H1 (cell line): ENCODE measurements around the gene CDKN1B. TPM values are rescaled to one million over a fixed set of nuclear protein-coding genes. Genes with fewer than 3 reads are reported as not detected.

ENCODE experiments used
- CTCF ChIA-PET: fragments of 300-600 bp; sonication (Branson Sonifier 250); formaldehyde crosslinking; loops from one replicate; lab custom pipeline; 2021; ENCODE audit not compliant: partially characterized antibody; lab: Charles Lee
- POLR2A ChIA-PET: fragments of 300-600 bp; sonication (Branson Sonifier 250); formaldehyde crosslinking; loops from one replicate; lab custom pipeline; 2021; ENCODE audit warnings: inconsistent platforms; ENCODE audit not compliant: partially characterized antibody; lab: Charles Lee
- DNase-seq, 2 experiments: peaks; one replicate each; pipeline versions ENCODE4 v3.0.0 to v3.0.0-alpha.2; 2010 to 2022; ENCODE audit warnings: low spot score in 2 of 2, low read depth in 1 of 2, mixed read lengths in 1 of 2
- FAIRE-seq: peaks from 2 replicates; lab custom pipeline; 2011; peaks lifted over from hg19 to GRCh38; lab: Jason Lieb, UNC
- H2AFZ ChIP-seq: 2 replicates; pipeline ENCODE4 v1.8.1; 2012; ENCODE audit warnings: low read length, inconsistent platforms
- H2AK5ac ChIP-seq: 2 replicates; pipeline ENCODE4 v1.6.1; 2013; ENCODE audit warnings: low read depth, low read length
- H2BK120ac ChIP-seq: replicated peaks from 2 replicates; pipeline ENCODE3; 2013; ENCODE audit warnings: low read depth, low read length, inconsistent platforms
- H2BK12ac ChIP-seq: 2 replicates; pipeline ENCODE4 v1.6.1; 2013; ENCODE audit warnings: low read depth, low read length
- H2BK15ac ChIP-seq: 2 replicates; pipeline ENCODE4 v1.6.1; 2013; ENCODE audit warnings: low read length
- H2BK20ac ChIP-seq: 2 replicates; pipeline ENCODE4 v1.6.1; 2013; ENCODE audit warnings: low read length
- H2BK5ac ChIP-seq: 2 replicates; pipeline ENCODE4 v1.6.1; 2013; ENCODE audit warnings: low read depth, low read length
- H3K14ac ChIP-seq: 2 replicates; pipeline ENCODE4 v1.6.1; 2013; ENCODE audit warnings: inconsistent platforms; ENCODE audit not compliant: insufficient read length
- H3K18ac ChIP-seq: 2 replicates; pipeline ENCODE4 v1.6.1; 2013; ENCODE audit warnings: low read length; ENCODE audit errors: extremely low read depth
- H3K23ac ChIP-seq: 2 replicates; pipeline ENCODE4 v1.6.1; 2013; ENCODE audit warnings: inconsistent platforms; ENCODE audit not compliant: insufficient read length
- H3K23me2 ChIP-seq: 2 replicates; pipeline ENCODE4 v1.6.1; 2013; ENCODE audit warnings: low read depth, low read length
- H3K27ac ChIP-seq: 2 replicates; pipeline ENCODE4 v1.6.1; 2011; ENCODE audit warnings: low read depth, low read length, inconsistent platforms
- H3K27me3 ChIP-seq, 4 experiments: replicated peaks in 1 of 4; 1 replicate in 1 of 4; 2 replicates in 3 of 4; pipeline versions ENCODE4 v1.6.1 to v1.8.1; 2011 to 2013; ENCODE audit warnings: low read length in 3 of 4, mild to moderate bottlenecking in 3 of 4, inconsistent platforms in 2 of 4, mixed read lengths in 2 of 4, moderate library complexity in 1 of 4; ENCODE audit not compliant: control insufficient read depth in 3 of 4, insufficient read depth in 3 of 4; ENCODE audit errors: extremely low read depth in 1 of 4
- H3K36me3 ChIP-seq, 4 experiments: 2 replicates each; pipeline versions ENCODE4 v1.6.1 to v1.8.1; 2011 to 2013; ENCODE audit warnings: mild to moderate bottlenecking in 4 of 4, low read length in 3 of 4, moderate library complexity in 2 of 4, control low read depth in 1 of 4, inconsistent platforms in 1 of 4; ENCODE audit not compliant: insufficient read depth in 4 of 4, control insufficient read depth in 2 of 4
- H3K4ac ChIP-seq: replicated peaks from 2 replicates; pipeline ENCODE3; 2013; ENCODE audit warnings: low read length, low read depth, mixed read lengths, inconsistent platforms; ENCODE audit not compliant: insufficient read length
- H3K4me1 ChIP-seq, 4 experiments: replicated peaks in 1 of 4; 1 replicate in 1 of 4; 2 replicates in 3 of 4; pipeline versions ENCODE4 v1.6.1 to v1.8.1; 2011 to 2013; ENCODE audit warnings: low read length in 3 of 4, inconsistent platforms in 2 of 4, mixed read lengths in 1 of 4; ENCODE audit not compliant: insufficient read depth in 4 of 4, control insufficient read depth in 3 of 4
- H3K4me2 ChIP-seq, 2 experiments: 2 replicates each; pipeline versions ENCODE4 v1.6.1 to v1.8.1; 2011 to 2013; ENCODE audit warnings: low read depth in 2 of 2, low read length in 2 of 2, control low read depth in 1 of 2, inconsistent platforms in 1 of 2, mild to moderate bottlenecking in 1 of 2; ENCODE audit not compliant: insufficient read depth in 1 of 2
- H3K4me3 ChIP-seq, 4 experiments: fragments of 200-600, 300-600 bp in 1 of 4; sonication (generic), shearing (Covaris generic), sonication (Bioruptor Twin) in 1 of 4; 2 replicates each; pipeline versions ENCODE4 v1.5.1 to v1.8.1; 2011 to 2016; ENCODE audit warnings: low read length in 4 of 4, low read depth in 3 of 4, control low read depth in 2 of 4, inconsistent platforms in 2 of 4, mild to moderate bottlenecking in 2 of 4, mixed read lengths in 1 of 4, moderate library complexity in 1 of 4; ENCODE audit not compliant: insufficient read depth in 2 of 4; ENCODE audit errors: extremely low read depth in 1 of 4
- H3K56ac ChIP-seq: replicated peaks from 2 replicates; pipeline ENCODE3; 2013; ENCODE audit warnings: low read depth, mild to moderate bottlenecking, mixed read lengths, low read length, inconsistent platforms; ENCODE audit not compliant: insufficient read length
- H3K79me1 ChIP-seq: 2 replicates; pipeline ENCODE4 v1.6.1; 2013; ENCODE audit warnings: low read depth, low read length, control low read depth
- H3K79me2 ChIP-seq, 2 experiments: 2 replicates each; pipeline versions ENCODE4 v1.6.1 to v1.8.1; 2012 to 2013; ENCODE audit warnings: low read length in 2 of 2, mild to moderate bottlenecking in 2 of 2, inconsistent platforms in 1 of 2; ENCODE audit not compliant: insufficient read depth in 2 of 2, control insufficient read depth in 1 of 2
- H3K9ac ChIP-seq, 4 experiments: replicated peaks in 1 of 4; 1 replicate in 1 of 4; 2 replicates in 3 of 4; pipeline versions ENCODE4 v1.6.1 to v1.8.1; 2011 to 2013; ENCODE audit warnings: low read depth in 3 of 4, low read length in 3 of 4, control low read depth in 2 of 4, mild to moderate bottlenecking in 2 of 4, moderate library complexity in 2 of 4, inconsistent platforms in 1 of 4; ENCODE audit errors: extremely low read depth in 1 of 4
- H3K9me3 ChIP-seq, 2 experiments: 2 replicates each; pipeline versions ENCODE4 v1.6.1 to v1.8.1; 2012 to 2013; ENCODE audit warnings: mild to moderate bottlenecking in 2 of 2, moderate library complexity in 2 of 2, control low read depth in 1 of 2, inconsistent platforms in 1 of 2, low read depth in 1 of 2, low read length in 1 of 2, mixed read lengths in 1 of 2; ENCODE audit not compliant: insufficient read depth in 2 of 2
- H4K20me1 ChIP-seq, 2 experiments: replicated peaks in 1 of 2; 2 replicates each; pipeline versions ENCODE3 to v1.8.1; 2011 to 2013; ENCODE audit warnings: inconsistent platforms in 2 of 2, low read length in 2 of 2, mild to moderate bottlenecking in 1 of 2; ENCODE audit not compliant: insufficient read depth in 2 of 2, control insufficient read depth in 1 of 2
- H4K5ac ChIP-seq: 2 replicates; pipeline ENCODE4 v1.6.1; 2013; ENCODE audit warnings: low read length, low read depth, mixed read lengths, inconsistent platforms; ENCODE audit not compliant: insufficient read length
- H4K8ac ChIP-seq: 2 replicates; pipeline ENCODE4 v1.8.0; 2013; ENCODE audit warnings: mild to moderate bottlenecking, moderate library complexity, low read length, inconsistent platforms; ENCODE audit not compliant: insufficient read depth; ENCODE audit errors: extremely low read depth
- H4K91ac ChIP-seq: replicated peaks from 2 replicates; pipeline ENCODE3; 2013; ENCODE audit warnings: low read length, mixed read lengths, inconsistent platforms; ENCODE audit not compliant: insufficient read length
- BACH1 ChIP-seq: IDR thresholded peaks from 2 replicates; pipeline ENCODE4 v1.6.1; 2012; ENCODE audit warnings: low read length, improper control_type of control experiment
- EGR1 ChIP-seq: IDR thresholded peaks from 2 replicates; pipeline ENCODE4 v1.6.1; 2011; ENCODE audit warnings: low read depth, low read length, borderline replicate concordance
- JUN ChIP-seq: IDR thresholded peaks from 2 replicates; pipeline ENCODE4 v1.6.1; 2011; ENCODE audit warnings: low read depth, mild to moderate bottlenecking, improper control_type of control experiment, low read length
- MAX ChIP-seq: IDR thresholded peaks from 2 replicates; pipeline ENCODE4 v1.6.1; 2012; ENCODE audit warnings: inconsistent platforms
- NANOG ChIP-seq: IDR thresholded peaks from 2 replicates; pipeline ENCODE4 v1.6.1; 2011; ENCODE audit warnings: low read length, low read depth, mild to moderate bottlenecking, inconsistent platforms; ENCODE audit not compliant: insufficient read depth, poor library complexity, severe bottlenecking
- POLR2AphosphoS5 ChIP-seq: IDR thresholded peaks from 2 replicates; pipeline ENCODE4 v1.6.1; 2011; ENCODE audit warnings: low read depth, low read length
- RAD21 ChIP-seq, 2 experiments: IDR thresholded peaks in 1 of 2; conservative IDR thresholded peaks in 1 of 2; 2 replicates each; pipeline ENCODE4 v1.6.1; 2011; ENCODE audit warnings: low read depth in 2 of 2, low read length in 2 of 2, improper control_type of control experiment in 1 of 2, inconsistent platforms in 1 of 2, mild to moderate bottlenecking in 1 of 2, moderate library complexity in 1 of 2
- RXRA ChIP-seq: IDR thresholded peaks from 2 replicates; pipeline ENCODE4 v1.6.1; 2011; ENCODE audit warnings: low read depth, mild to moderate bottlenecking, low read length, moderate library complexity; ENCODE audit not compliant: insufficient read depth
- SP2 ChIP-seq: IDR thresholded peaks from 2 replicates; pipeline ENCODE4 v1.6.1; 2012; ENCODE audit warnings: mild to moderate bottlenecking, low read length, inconsistent platforms
- SP4 ChIP-seq: IDR thresholded peaks from 2 replicates; pipeline ENCODE4 v1.6.1; 2012; ENCODE audit warnings: low read length, inconsistent platforms
- TCF12 ChIP-seq: IDR thresholded peaks from 2 replicates; pipeline ENCODE4 v1.6.1; 2011; ENCODE audit warnings: low read depth, mild to moderate bottlenecking, low read length
- polyA plus RNA-seq, 7 experiments: library from polyadenylated mRNA; depleted of rRNA in 3 of 7; stranded (reverse) in 5 of 7; unstranded in 2 of 7; fragments of >200 nt in 5 of 7; fragments of 200-250 nt in 2 of 7; gene quantifications; 1 replicate in 5 of 7; 2 replicates in 1 of 7; 4 replicates in 1 of 7; pipeline versions ENCODE4 v1.2.1 to v1.2.3, GENCODE V29; 2011 to 2013; ENCODE audit warnings: missing spikeins in 2 of 7, mixed read lengths in 2 of 7
- total RNA-seq: library from RNA; stranded (reverse); fragmentation: NEBNext Ultra II Directional; extraction: Animal tissue kit (Norgen Biotek cat#: 25700); gene quantifications from 2 replicates; pipeline ENCODE4 v1.2.1, GENCODE V29; 2021
- TF ChIP-seq, protein P1 (sequence below), 3 experiments: IDR thresholded peaks; 1 replicate in 2 of 3; 2 replicates in 1 of 3; pipeline versions ENCODE4 v1.5.1 to v1.6.1; 2011; ENCODE audit warnings: low read length in 3 of 3, mild to moderate bottlenecking in 3 of 3, inconsistent platforms in 2 of 3, low read depth in 1 of 3, moderate library complexity in 1 of 3; ENCODE audit not compliant: insufficient read depth in 1 of 3; ENCODE audit errors: control extremely low read depth in 1 of 3

Gene CDKN1B
- total and polyA plus RNA-seq, 2 of the 8 experiments (the other 6 are each of a cell fraction or from before 2014, with no cell fraction given): 6.5 to 27.2 TPM

- no peak for FAIRE-seq
- Histone ChIP-seq H3K27ac (no peak overlapping the region), H2BK120ac (no peak overlapping the region), H3K4me2 (no peak overlapping the region), H4K5ac (no peak overlapping the region), H4K91ac (no peak overlapping the region), H3K18ac (no peak overlapping the region), H2BK5ac (no peak overlapping the region), H2BK15ac (no peak overlapping the region), H3K14ac (no peak overlapping the region), H3K4me1 (peaks cover 0 to 10% (median 2%) of the 10 kb centered on the region in 4 experiments; a peak in 3 of 7 replicates), H2AK5ac (no peak overlapping the region), H4K20me1 (no peaks in the 10 kb centered on the region), H3K56ac (no peak overlapping the region), H3K9ac (no peak overlapping the region), H3K79me2 (no peaks in the 10 kb centered on the region), H3K23me2 (peaks cover 4% of the 10 kb centered on the region; the same call in 1 of the 2 replicates), H3K79me1 (no peaks in the 10 kb centered on the region), H3K27me3 (no peaks in the 10 kb centered on the region), H3K4ac (no peak overlapping the region), H2BK20ac (no peak overlapping the region), H3K36me3 (no peaks in the 10 kb centered on the region), H4K8ac (no peak overlapping the region), H2AFZ (no peak overlapping the region), H3K4me3 (no peak overlapping the region), H3K23ac (no peak overlapping the region), H2BK12ac (no peak overlapping the region), H3K9me3 (no peaks in the 10 kb centered on the region)
- TF ChIP-seq EGR1 (no peak), TCF12 (no peak), RXRA (no peak), SP2 (no peak), BACH1 (no peak), MAX (no peak), NANOG (no peak), RAD21 (IDR thresholded peaks at IDR 0.05 in 1 of 2, conservative IDR thresholded peaks at IDR 0.05 in 1 of 2; ENCODE audit: low read depth in 2 of 2, low read length in 2 of 2) (no peak), POLR2AphosphoS5 (no peak), SP4 (no peak), JUN (no peak)
- TF ChIP-seq, protein P1, sequence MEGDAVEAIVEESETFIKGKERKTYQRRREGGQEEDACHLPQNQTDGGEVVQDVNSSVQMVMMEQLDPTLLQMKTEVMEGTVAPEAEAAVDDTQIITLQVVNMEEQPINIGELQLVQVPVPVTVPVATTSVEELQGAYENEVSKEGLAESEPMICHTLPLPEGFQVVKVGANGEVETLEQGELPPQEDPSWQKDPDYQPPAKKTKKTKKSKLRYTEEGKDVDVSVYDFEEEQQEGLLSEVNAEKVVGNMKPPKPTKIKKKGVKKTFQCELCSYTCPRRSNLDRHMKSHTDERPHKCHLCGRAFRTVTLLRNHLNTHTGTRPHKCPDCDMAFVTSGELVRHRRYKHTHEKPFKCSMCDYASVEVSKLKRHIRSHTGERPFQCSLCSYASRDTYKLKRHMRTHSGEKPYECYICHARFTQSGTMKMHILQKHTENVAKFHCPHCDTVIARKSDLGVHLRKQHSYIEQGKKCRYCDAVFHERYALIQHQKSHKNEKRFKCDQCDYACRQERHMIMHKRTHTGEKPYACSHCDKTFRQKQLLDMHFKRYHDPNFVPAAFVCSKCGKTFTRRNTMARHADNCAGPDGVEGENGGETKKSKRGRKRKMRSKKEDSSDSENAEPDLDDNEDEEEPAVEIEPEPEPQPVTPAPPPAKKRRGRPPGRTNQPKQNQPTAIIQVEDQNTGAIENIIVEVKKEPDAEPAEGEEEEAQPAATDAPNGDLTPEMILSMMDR (IDR thresholded peaks at IDR 0.05; ENCODE audit: control extremely low read depth in 1 of 3, insufficient read depth in 1 of 3, low read depth in 1 of 3, low read length in 3 of 3): no peak
- POLR2A ChIA-PET: interaction anchor here (1.7 kb wide), 1 partner anchor 13 kb away, joined by 4 read pairs; no protein-coding TSS in a partner anchor
- no peak for DNase-seq
- CTCF ChIA-PET: interaction anchor here (1.5 to 5.0 kb wide), 3 partner anchors 12 to 323 kb away, joined by 3 to 49 read pairs (median 8); partner anchors contain the start of gene DUSP16
Measured at GRCh38 chr12:12700254-12700653, 16.9 kb upstream of the CDKN1B start.
